Measurements from ENCODE around the gene XAGE1B.

- no peak for TF ChIP-seq CTCF (conservative IDR thresholded peaks at IDR 0.05; ENCODE audit: low read length)
- TF ChIP-seq EZH2phosphoT487 (IDR thresholded peaks at IDR 0.05; ENCODE audit: borderline replicate concordance, low read depth, low read length): no peak
Measured at GRCh38 chrX:52558140-52558539, 41.3 kb upstream of the XAGE1B start.

Data from OCI-LY7 (cell line).